ENCODE measurements around the gene C11orf21.

The C11orf21 gene

GRCh38 chr11:2258501-2259465 lies 42.9 kb downstream of the C11orf21 start:
- DNase-seq, result no peak

DNA sequence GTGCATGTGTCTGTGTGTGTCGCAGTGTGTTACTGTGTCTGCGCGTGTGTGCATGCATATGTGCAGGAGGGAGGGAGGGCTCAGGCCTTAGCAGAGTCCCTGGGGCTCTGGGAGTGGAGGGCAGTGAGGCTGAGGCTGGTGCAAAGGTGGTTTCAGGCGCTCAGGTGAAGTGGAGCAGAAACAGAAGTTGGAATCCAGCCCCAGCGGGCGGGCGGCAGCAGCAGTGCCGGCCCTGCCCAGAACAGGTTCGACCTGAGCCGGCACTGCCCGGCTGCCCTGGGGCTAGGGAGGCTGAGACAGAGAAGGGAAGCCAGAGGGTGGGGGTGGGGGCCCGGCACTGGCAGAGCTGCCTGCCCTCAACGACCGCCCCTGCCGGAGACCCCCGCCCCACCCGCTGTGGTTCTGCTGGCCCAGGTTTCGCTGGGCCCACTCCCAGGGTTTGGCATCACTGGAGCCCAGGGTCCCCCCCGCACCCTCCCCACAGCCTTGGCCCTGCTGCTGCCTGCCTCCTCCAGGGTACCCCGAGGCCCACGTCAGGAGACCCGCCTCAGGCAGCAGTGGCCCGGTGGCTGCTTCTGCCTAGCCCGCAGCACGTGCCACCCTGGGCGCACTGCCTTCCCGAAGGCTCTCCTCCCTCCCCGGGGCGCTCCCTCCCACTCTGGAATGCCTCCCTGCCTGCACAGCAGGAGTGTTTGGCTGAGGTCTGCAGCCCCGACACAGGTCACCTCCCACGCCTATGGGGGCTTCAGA lies 44.6 kb downstream of the C11orf21 start:
- no peak for DNase-seq

- DNase-seq, result no peak
These were observed 45.3 kb downstream of the C11orf21 start for GRCh38 chr11:2256293-2256913.

- DNase-seq, result no peak
These were observed 49.7 kb downstream of the C11orf21 start for GRCh38 chr11:2252018-2252417.

- no peak for DNase-seq
These were observed 50.6 kb downstream of the C11orf21 start for GRCh38 chr11:2251138-2251537.

- no peak for DNase-seq
These were observed 51.2 kb downstream of the C11orf21 start for GRCh38 chr11:2250485-2250884.

DNA sequence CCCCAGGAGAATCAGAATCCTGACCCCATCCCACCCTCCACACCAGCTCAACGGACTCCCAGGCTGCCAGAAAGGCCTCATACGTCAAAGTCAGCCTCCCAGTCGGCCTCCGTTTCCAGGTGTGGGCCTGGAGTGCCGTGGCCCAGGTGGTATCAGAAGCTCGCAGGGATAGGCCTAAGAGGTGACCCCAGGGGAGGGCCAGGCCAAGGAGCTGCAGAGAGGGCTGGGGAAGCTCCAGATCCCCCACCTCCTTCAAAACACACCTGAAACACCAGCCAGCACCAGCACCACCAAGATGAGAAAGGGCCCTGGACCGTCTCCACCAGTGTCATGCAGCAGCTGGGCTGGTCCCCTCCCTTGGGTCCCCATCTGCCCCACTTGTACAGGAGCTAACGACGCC lies 51.7 kb downstream of the C11orf21 start:
- no peak for DNase-seq

GRCh38 chr11:2249189-2249916 lies 52.4 kb downstream of the C11orf21 start:
- DNase-seq, result no peak

- DNase-seq, result no peak
These were observed 53.0 kb downstream of the C11orf21 start for GRCh38 chr11:2248762-2249161.

- DNase-seq, result no peak
These were observed 53.5 kb downstream of the C11orf21 start for GRCh38 chr11:2248242-2248641.

- DNase-seq, result no peak
These were observed 54.2 kb downstream of the C11orf21 start for GRCh38 chr11:2247496-2247895.
